SK-N-SH (cell line): ENCODE results near the gene PLVAP. TPM values are rescaled to one million over a fixed set of nuclear protein-coding genes. Genes with fewer than 3 reads are reported as not detected.

Experiments used
- CTCF ChIA-PET: fragments of 300-600, 350-600 bp; formaldehyde crosslinking; extraction: SDS; loops from one replicate; lab custom pipeline; 2021; lab: Yijun Ruan, JAX
- POLR2A ChIA-PET: fragments of 350-600 bp; sonication (Branson Sonifier 250); formaldehyde crosslinking; extraction: SDS; loops from one replicate; lab custom pipeline; 2020; ENCODE audit warnings: antibody characterized with exemption, inconsistent platforms; lab: Yijun Ruan, JAX
- DNase-seq: peaks from one replicate; pipeline ENCODE4 v3.0.0; 2012
- H2AFZ ChIP-seq: fragments of 200-600 bp; sonication (generic); 2 replicates; pipeline ENCODE4 v1.8.1; 2016; ENCODE audit warnings: antibody characterized with exemption, mild to moderate bottlenecking, low read depth
- H3F3A ChIP-seq: fragments of 200-600 bp; sonication (generic); replicated peaks from 2 replicates; pipeline ENCODE3; 2016; ENCODE audit warnings: antibody characterized with exemption, mild to moderate bottlenecking; ENCODE audit not compliant: insufficient read depth
- H3K27ac ChIP-seq, 2 experiments: fragments of 200-500 bp in 1 of 2; fragments of 200-600 bp in 1 of 2; sonication (Bioruptor generic) in 1 of 2; sonication (generic), shearing (Covaris generic) in 1 of 2; 2 replicates each; pipeline versions ENCODE4 v1.5.1 to v1.6.1; 2014 to 2016; ENCODE audit warnings: low read depth in 2 of 2, inconsistent platforms in 1 of 2, low read length in 1 of 2, mild to moderate bottlenecking in 1 of 2, mixed read lengths in 1 of 2
- H3K27me3 ChIP-seq: fragments of 200-600 bp; sonication (generic), shearing (Covaris generic); 2 replicates; pipeline ENCODE4 v1.6.1; 2016; ENCODE audit warnings: mixed run types; ENCODE audit not compliant: insufficient read depth
- H3K36me3 ChIP-seq, 2 experiments: fragments of 200-500 bp in 1 of 2; fragments of 200-600 bp in 1 of 2; sonication (Bioruptor generic) in 1 of 2; sonication (generic) in 1 of 2; replicated peaks in 1 of 2; 2 replicates each; pipeline versions ENCODE3 to v1.5.1; 2014 to 2016; ENCODE audit warnings: low read length in 1 of 2, mild to moderate bottlenecking in 1 of 2; ENCODE audit not compliant: insufficient read depth in 2 of 2, control insufficient read depth in 1 of 2
- H3K4me1 ChIP-seq, 2 experiments: fragments of 200-500 bp in 1 of 2; fragments of 200-600 bp in 1 of 2; sonication (Bioruptor generic) in 1 of 2; sonication (generic), shearing (Covaris generic) in 1 of 2; 2 replicates each; pipeline versions ENCODE4 v1.5.1 to v1.6.1; 2014 to 2016; ENCODE audit warnings: low read depth in 1 of 2, low read length in 1 of 2, mixed run types in 1 of 2; ENCODE audit not compliant: insufficient read depth in 2 of 2, control insufficient read depth in 1 of 2
- H3K4me2 ChIP-seq: fragments of 200-600 bp; sonication (generic), shearing (Covaris generic); 2 replicates; pipeline ENCODE4 v1.6.1; 2017; ENCODE audit warnings: mixed run types
- H3K4me3 ChIP-seq, 2 experiments: fragments of 200-500 bp in 1 of 2; fragments of 200-600 bp in 1 of 2; sonication (Bioruptor generic) in 1 of 2; sonication (generic), shearing (Covaris generic) in 1 of 2; 2 replicates each; pipeline versions ENCODE4 v1.5.1 to v1.8.1; 2014 to 2016; ENCODE audit warnings: low read depth in 2 of 2, inconsistent platforms in 1 of 2, low read length in 1 of 2, mild to moderate bottlenecking in 1 of 2, mixed read lengths in 1 of 2, moderate library complexity in 1 of 2
- H3K79me2 ChIP-seq: fragments of 200-600 bp; sonication (generic); 2 replicates; pipeline ENCODE4 v1.8.1; 2017; ENCODE audit warnings: mild to moderate bottlenecking; ENCODE audit not compliant: insufficient read depth
- H3K9ac ChIP-seq: fragments of 200-600 bp; sonication (generic); 2 replicates; pipeline ENCODE4 v1.6.1; 2017; ENCODE audit warnings: mixed run types
- H3K9me2 ChIP-seq: fragments of 200-600 bp; sonication (generic); 2 replicates; pipeline ENCODE4 v1.6.1; 2017; ENCODE audit warnings: mixed run types
- H3K9me3 ChIP-seq: fragments of 200-600 bp; sonication (generic); 2 replicates; pipeline ENCODE4 v1.6.1; 2017; ENCODE audit warnings: mixed run types, mild to moderate bottlenecking, moderate library complexity
- H4K20me1 ChIP-seq: fragments of 200-600 bp; sonication (generic); 2 replicates; pipeline ENCODE4 v1.6.1; 2017; ENCODE audit warnings: mild to moderate bottlenecking, mixed run types; ENCODE audit not compliant: insufficient read depth
- CHD2 ChIP-seq: fragments of 150-350 bp; IDR thresholded peaks from 2 replicates; pipeline ENCODE4 v1.6.1; 2018; ENCODE audit warnings: low read length; ENCODE audit not compliant: partially characterized antibody
- CTCF ChIP-seq: fragments of 200-600 bp; sonication (generic); IDR thresholded peaks from 2 replicates; pipeline ENCODE4 v1.6.1; 2017; ENCODE audit warnings: antibody characterized with exemption, mild to moderate bottlenecking, moderate library complexity
- GATA2 ChIP-seq: sonication (generic); formaldehyde crosslinking; IDR thresholded peaks from 2 replicates; pipeline ENCODE4 v1.5.0; 2020; ENCODE audit warnings: mild to moderate bottlenecking, missing genetic modification reagents
- NFIC ChIP-seq: IDR thresholded peaks from 2 replicates; pipeline ENCODE4 v1.4.0; 2012; ENCODE audit warnings: borderline replicate concordance
- RAD21 ChIP-seq: IDR thresholded peaks from 2 replicates; pipeline ENCODE4 v1.6.1; 2012; ENCODE audit warnings: mild to moderate bottlenecking, low read length
- REST ChIP-seq: IDR thresholded peaks from 2 replicates; pipeline ENCODE4 v1.6.1; 2012; ENCODE audit warnings: mild to moderate bottlenecking, low read depth, low read length, moderate library complexity
- TCF12 ChIP-seq: IDR thresholded peaks from 2 replicates; pipeline ENCODE4 v1.4.0; 2012
- USF1 ChIP-seq: IDR thresholded peaks from 2 replicates; pipeline ENCODE4 v1.4.0; 2012; ENCODE audit warnings: low read depth, borderline replicate concordance
- USF2 ChIP-seq: fragments of 150-350 bp; IDR thresholded peaks from 2 replicates; pipeline ENCODE4 v1.6.1; 2017; ENCODE audit warnings: antibody characterized with exemption, low read length, low read depth, borderline replicate concordance
- YY1 ChIP-seq: IDR thresholded peaks from 2 replicates; pipeline ENCODE4 v1.4.0; 2012; ENCODE audit warnings: low read depth, mild to moderate bottlenecking
- WGBS: methylation state at CpG from one replicate; pipeline ENCODE4 v1.1.6; 2017; ENCODE audit warnings: low lambda C conversion rate; 5-methylcytosine and 5-hydroxymethylcytosine counted together
- polyA plus RNA-seq, 3 experiments: library from polyadenylated mRNA; depleted of rRNA; stranded (reverse); fragments of >200 nt; gene quantifications; 2 replicates each; pipeline ENCODE4 v1.2.3, GENCODE V29; 2012

PLVAP gene
- polyA plus RNA-seq, 1 of the 3 experiments (the other 2 are of a cell fraction), result not detected

GRCh38 chr19:17332360-17332676 is 44.8 kb downstream of the PLVAP start:
- no peaks in the 10 kb centered on the region for H4K20me1 ChIP-seq
- peaks cover 0 to 16% of the 10 kb centered on the region in 2 experiments; a peak in 1 of 4 replicates for H3K4me1 ChIP-seq
- DNase-seq, result no peak
- H3K9me2 ChIP-seq, result no peaks in the 10 kb centered on the region
- no peak overlapping the region for H2AFZ ChIP-seq
- TF ChIP-seq CTCF, result no peak
- peak; percentile 65 for TF ChIP-seq REST
- no peak for TF ChIP-seq GATA2 (CRISPR knock-in tag)
- no peak for TF ChIP-seq YY1
- no peak for TF ChIP-seq USF2
- no peak for TF ChIP-seq USF1
- TF ChIP-seq, all 33 proteins: peak for 1
- Histone ChIP-seq H3K9ac (no peak overlapping the region), H3K79me2 (no peaks in the 10 kb centered on the region), H3K27ac (no peak overlapping the region), H3K9me3 (no peaks in the 10 kb centered on the region), H3K27me3 (no peaks in the 10 kb centered on the region), H3K36me3 (peaks cover 0 to 8% of the 10 kb centered on the region in 2 experiments), H3K4me2 (no peak overlapping the region), H3K4me3 (no peak overlapping the region), H3F3A (peaks cover 8% of the 10 kb centered on the region)
- ChIA-PET POLR2A (interaction anchor here (0.5 to 1.6 kb wide), 3 partner anchors 23 to 129 kb away, joined by 3 to 8 read pairs (median 4); partner anchors contain the start of genes ABHD8 and DDA1), CTCF (interaction anchor here (0.9 to 1.8 kb wide), 5 partner anchors 13 to 59 kb away, joined by 3 to 7 read pairs (median 5); partner anchors contain the start of gene MRPL34)
- 95% methylated on average over 8 of the region's 8 CpGs for WGBS

GRCh38 chr19:17331045-17331558 is 46.0 kb downstream of the PLVAP start:
- Histone ChIP-seq H3K36me3 (peaks cover 0 to 9% of the 10 kb centered on the region in 2 experiments), H2AFZ (no peak overlapping the region), H3K4me3 (no peak overlapping the region), H3K79me2 (no peaks in the 10 kb centered on the region), H3K9me3 (no peaks in the 10 kb centered on the region), H3K27ac (no peak overlapping the region), H3K9ac (no peak overlapping the region), H3K9me2 (no peaks in the 10 kb centered on the region), H3K4me2 (no peak overlapping the region), H4K20me1 (no peaks in the 10 kb centered on the region), H3F3A (peaks cover 2% of the 10 kb centered on the region), H3K4me1 (peaks cover 0 to 16% of the 10 kb centered on the region in 2 experiments; a peak in 1 of 4 replicates), H3K27me3 (no peaks in the 10 kb centered on the region)
- TF ChIP-seq USF2 (no peak), TCF12 (no peak), CTCF (no peak), CHD2 (no peak), NFIC (no peak), RAD21 (no peak)
- DNase-seq, result no peak
- ChIA-PET POLR2A (interaction anchor here (0.8 kb wide), 1 partner anchor 22 kb away, joined by 3 read pairs; the partner anchor contains the start of gene DDA1), CTCF (interaction anchor here (1.2 kb wide), 1 partner anchor 55 kb away, joined by 5 read pairs; no protein-coding TSS in a partner anchor)
- 85% methylated on average over 7 of the region's 13 CpGs for WGBS
